Measurements from ENCODE around the gene CD63.

Gene CD63

DNA sequence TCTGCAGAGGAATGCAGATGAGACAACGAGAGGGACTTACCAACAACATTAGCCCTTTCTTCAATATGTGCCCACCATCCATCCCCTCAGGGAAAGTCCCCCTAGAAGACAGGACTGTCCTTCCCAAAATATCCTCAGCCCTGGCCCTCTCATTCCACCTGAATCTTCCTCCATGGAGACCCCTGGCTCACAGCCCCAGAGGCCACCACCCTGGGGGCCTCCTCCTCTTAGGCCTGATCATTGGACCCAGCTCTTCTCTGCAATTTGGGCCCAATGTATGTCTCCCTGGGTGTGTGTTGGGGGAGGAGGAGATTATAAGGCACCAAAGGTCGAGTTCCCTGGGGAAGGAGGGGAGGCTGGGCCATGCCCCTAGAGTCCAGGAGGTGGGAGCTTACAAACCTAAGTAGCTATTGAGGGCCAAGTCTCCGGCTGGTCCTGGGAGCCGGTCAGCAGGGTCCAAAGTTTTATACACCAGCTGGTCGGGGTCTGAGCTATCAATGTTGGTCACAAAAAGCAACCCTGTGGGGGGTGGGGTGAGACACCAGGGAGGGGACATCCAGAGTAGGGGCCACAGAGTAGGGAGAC is 29.2 kb downstream of the CD63 start:
- Mint-ChIP-seq H3K27me3 (peaks cover 30% of the 10 kb centered on the region), H3K9me3 (no peaks in the 10 kb centered on the region), H3K4me1 (ENCODE audit: low read depth) (no peaks in the 10 kb centered on the region), H3K27ac (no peak overlapping the region), H3K4me3 (no peak overlapping the region), H3K36me3 (ENCODE audit: low read depth) (no peaks in the 10 kb centered on the region)
- intact Hi-C loops (cut with micrococcal nuclease) = no loop called here

DNA sequence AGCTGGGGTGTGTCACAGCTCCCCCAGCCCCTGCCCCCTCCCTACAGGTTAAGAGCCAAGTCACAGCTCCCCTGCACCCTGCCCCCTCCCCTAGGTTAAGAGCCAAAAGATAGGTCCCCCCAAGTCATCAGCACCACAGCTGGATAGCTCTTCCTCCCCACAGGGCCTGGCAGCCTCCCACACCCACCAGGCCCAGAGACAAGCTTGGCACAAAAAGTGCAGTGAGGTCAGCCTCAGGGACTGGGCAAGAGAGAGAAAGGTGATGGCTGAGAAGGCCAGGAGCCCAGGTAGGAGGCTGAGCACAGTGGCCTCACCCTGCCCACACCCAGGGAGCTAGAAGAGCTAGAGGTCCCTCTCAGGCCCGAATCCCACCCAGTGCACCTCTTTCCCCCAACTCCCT is 29.8 kb downstream of the CD63 start:
- Mint-ChIP-seq H3K4me3 (no peak overlapping the region), H3K9me3 (no peaks in the 10 kb centered on the region), H3K27me3 (peaks cover 28% of the 10 kb centered on the region), H3K27ac (no peak overlapping the region), H3K36me3 (ENCODE audit: low read depth) (no peaks in the 10 kb centered on the region), H3K4me1 (ENCODE audit: low read depth) (no peaks in the 10 kb centered on the region)
- intact Hi-C loops (cut with micrococcal nuclease) = no loop called here

DNA sequence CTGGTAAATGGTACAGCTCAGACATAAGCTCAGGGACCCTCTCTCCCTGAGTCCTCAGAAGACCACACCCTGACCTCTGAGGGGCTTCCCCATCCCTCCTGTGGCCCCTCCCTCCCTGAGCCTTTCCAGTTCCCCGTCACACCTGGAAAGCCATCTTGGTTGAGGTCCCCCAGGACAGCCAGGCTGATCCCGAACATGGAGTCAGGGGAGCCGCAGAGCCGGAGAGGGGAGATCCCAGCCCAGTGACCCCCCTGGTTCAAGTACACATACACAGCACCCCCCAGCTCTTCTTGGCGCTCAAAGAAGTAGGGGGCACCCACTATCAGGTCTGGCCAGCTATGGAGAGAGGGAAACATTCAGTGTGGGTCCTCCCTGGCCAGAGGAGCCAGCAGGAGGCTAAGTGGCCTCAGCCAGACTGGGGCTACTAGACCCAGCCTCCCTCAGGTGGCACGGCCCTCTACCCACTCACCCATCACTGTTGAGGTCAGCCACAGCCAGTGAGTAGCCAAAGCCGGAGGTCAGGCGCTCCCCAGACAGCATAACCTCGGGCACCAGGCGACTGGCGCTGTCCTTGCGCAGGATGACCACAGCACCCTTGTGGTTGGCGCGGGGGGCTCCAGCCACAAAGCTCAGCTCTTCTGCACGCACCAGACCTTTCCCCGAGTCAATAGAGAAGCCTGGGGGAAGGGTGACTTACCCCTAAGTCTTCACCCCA is 30.4 kb downstream of the CD63 start:
- H3K4me1 Mint-ChIP-seq (ENCODE audit: low read depth) = no peaks in the 10 kb centered on the region
- no peaks in the 10 kb centered on the region for H3K36me3 Mint-ChIP-seq (ENCODE audit: low read depth)
- H3K4me3 Mint-ChIP-seq = no peak overlapping the region
- H3K27ac Mint-ChIP-seq = no peak overlapping the region
- peaks cover 22% of the 10 kb centered on the region for H3K27me3 Mint-ChIP-seq
- no peaks in the 10 kb centered on the region for H3K9me3 Mint-ChIP-seq
- intact Hi-C loops (cut with micrococcal nuclease) = no loop called here

DNA sequence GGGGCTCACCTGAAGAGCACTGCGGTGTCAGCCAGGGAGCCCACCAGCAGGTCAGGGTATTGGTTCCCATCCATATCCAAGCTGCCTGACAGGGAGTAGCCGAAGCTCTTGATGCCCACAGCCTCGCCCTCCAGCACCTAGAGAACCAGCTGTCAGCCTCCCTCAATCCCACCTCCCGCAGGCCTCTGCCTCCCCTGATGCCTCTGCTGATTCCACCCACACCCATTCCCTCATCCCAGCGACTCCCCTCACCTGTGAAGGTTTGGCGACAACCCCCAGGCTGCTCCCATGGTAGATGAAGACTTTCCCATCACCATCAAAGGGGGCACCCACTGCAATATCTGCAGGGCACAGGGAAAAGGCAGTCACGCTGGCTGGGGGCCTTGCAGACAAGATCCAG is 31.1 kb downstream of the CD63 start:
- intact Hi-C loops (cut with micrococcal nuclease) = no loop called here
- no peak overlapping the region for H3K4me3 Mint-ChIP-seq
- H3K27me3 Mint-ChIP-seq = peaks cover 17% of the 10 kb centered on the region
- H3K9me3 Mint-ChIP-seq = no peaks in the 10 kb centered on the region
- no peaks in the 10 kb centered on the region for H3K4me1 Mint-ChIP-seq (ENCODE audit: low read depth)
- H3K36me3 Mint-ChIP-seq (ENCODE audit: low read depth) = no peaks in the 10 kb centered on the region
- no peak overlapping the region for H3K27ac Mint-ChIP-seq

DNA sequence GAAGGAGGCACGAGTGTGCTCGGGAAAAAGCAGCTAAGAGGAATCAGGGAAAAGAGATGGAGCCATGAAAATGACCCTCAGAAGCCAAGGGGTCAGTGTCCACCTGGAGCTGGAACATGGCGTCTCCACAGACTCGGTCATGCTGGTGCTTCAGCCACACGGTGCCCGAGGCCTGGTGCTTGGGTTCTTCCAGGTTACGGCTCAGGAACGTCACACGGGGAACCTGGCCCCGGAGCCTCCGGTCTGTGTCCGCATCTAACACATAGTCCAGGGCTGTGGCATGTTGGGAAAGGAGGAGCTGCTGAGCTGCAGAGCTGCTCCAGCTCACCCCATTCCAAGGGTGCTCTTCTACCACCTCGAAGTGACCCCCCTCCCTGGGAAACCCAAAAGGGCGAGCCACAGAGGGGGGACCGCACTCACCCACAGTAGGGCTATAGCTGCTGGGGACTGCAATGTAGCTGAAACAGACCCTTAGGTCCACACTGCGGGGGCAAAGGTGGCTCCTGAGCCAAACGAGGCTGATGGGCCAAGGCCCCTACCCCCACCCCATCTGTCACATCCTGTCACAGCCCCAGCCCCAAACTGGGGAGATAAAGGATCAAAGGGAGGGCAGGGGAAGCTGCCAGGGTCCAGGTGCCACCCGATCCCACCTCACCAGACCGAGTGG is 31.9 kb downstream of the CD63 start:
- Mint-ChIP-seq H3K4me1 (ENCODE audit: low read depth) (no peaks in the 10 kb centered on the region), H3K27me3 (peaks cover 17% of the 10 kb centered on the region), H3K9me3 (no peaks in the 10 kb centered on the region), H3K36me3 (ENCODE audit: low read depth) (no peaks in the 10 kb centered on the region), H3K4me3 (no peak overlapping the region), H3K27ac (no peak overlapping the region)
- intact Hi-C loops (cut with micrococcal nuclease) = no loop called here

DNA sequence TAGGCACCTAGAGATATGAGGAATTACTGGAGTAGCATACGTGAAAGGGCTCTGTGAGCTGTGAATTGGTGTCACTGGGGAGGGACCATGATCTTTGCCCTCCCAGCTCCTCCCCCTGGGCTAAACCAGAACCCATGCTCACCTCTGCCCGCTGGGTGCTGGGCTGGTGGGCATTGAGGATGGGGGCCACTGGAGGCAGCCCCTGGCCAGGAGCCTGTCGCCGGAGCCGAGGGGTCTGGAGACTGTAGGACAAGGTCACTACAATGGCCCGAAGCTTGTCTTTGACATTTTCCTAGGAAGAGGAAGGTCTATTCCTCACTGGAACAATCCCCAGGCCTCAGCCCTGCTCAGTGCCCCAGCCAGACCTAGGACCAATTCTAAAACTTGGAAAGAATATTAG is 32.7 kb downstream of the CD63 start:
- Mint-ChIP-seq H3K4me1 (ENCODE audit: low read depth) (no peaks in the 10 kb centered on the region), H3K4me3 (no peak overlapping the region), H3K36me3 (ENCODE audit: low read depth) (no peaks in the 10 kb centered on the region), H3K27ac (no peak overlapping the region), H3K9me3 (no peaks in the 10 kb centered on the region), H3K27me3 (peaks cover 13% of the 10 kb centered on the region)
- intact Hi-C loops (cut with micrococcal nuclease) = no loop called here

DNA sequence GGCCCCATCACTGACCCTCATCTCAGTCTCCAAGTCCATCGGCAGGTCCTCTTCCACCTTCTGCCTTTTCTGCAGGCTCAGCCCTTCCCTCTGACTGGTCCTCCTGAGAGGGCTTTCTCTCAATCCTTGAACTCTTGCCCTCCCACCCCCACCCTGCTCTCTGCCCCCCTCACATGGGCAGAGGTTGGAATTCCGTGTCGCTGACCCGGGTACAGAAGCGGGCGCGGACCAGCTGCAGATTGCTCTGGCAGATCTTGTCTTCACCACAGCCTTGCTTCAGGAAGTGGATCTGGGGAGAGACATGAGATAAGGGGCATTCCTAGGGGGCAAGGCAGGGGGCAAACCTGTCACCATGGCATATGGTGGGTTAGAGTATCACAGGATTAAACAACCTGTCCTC is 33.5 kb downstream of the CD63 start:
- no peaks in the 10 kb centered on the region for H3K9me3 Mint-ChIP-seq
- H3K4me1 Mint-ChIP-seq (ENCODE audit: low read depth) = no peaks in the 10 kb centered on the region
- peaks cover 13% of the 10 kb centered on the region for H3K27me3 Mint-ChIP-seq
- H3K4me3 Mint-ChIP-seq = no peak overlapping the region
- no peaks in the 10 kb centered on the region for H3K36me3 Mint-ChIP-seq (ENCODE audit: low read depth)
- intact Hi-C loops (cut with micrococcal nuclease) = no loop called here
- H3K27ac Mint-ChIP-seq = no peak overlapping the region

DNA sequence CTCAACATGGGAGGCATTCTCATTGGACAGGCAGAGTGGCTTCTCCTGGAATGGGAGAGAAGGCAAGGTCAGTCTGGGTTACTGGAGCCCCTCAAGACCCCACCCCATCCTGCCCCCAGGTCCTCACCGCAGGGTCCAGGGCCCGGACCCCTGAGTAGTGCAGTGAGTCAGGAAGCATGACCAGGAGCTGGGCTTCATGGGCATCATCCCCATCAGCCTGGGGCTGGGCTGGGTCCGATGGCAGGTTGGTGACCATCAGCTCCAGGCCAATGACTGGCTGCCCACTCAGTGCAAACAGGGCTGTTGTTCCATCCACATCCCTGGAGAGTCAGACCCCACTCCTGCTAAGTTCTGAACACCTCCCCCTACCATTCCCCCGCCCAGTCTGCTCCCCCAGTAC is 34.2 kb downstream of the CD63 start:
- Mint-ChIP-seq H3K27me3 (peaks cover 11% of the 10 kb centered on the region), H3K36me3 (ENCODE audit: low read depth) (no peaks in the 10 kb centered on the region), H3K9me3 (no peaks in the 10 kb centered on the region), H3K4me3 (no peak overlapping the region), H3K4me1 (ENCODE audit: low read depth) (no peaks in the 10 kb centered on the region), H3K27ac (no peak overlapping the region)
- intact Hi-C loops (cut with micrococcal nuclease) = no loop called here

DNA sequence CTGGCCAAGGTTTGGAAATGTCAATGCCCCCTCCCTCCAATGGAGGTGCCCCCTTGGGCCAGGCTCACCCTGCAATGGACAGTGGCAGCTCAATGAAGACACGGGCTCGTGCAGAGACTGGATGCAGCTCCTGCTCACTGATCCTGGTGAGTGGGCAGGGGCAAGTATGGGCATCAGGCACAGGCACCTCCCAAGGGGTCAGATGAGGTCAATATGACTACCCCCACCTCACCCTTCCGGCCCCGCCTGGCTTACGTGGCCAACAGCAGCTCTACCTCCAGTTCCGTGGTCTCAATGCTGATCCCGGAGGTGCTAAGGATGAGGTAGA is 34.7 kb downstream of the CD63 start:
- intact Hi-C loops (cut with micrococcal nuclease) = no loop called here
- Mint-ChIP-seq H3K27me3 (peaks cover 11% of the 10 kb centered on the region), H3K4me1 (ENCODE audit: low read depth) (no peaks in the 10 kb centered on the region), H3K27ac (no peak overlapping the region), H3K36me3 (ENCODE audit: low read depth) (no peaks in the 10 kb centered on the region), H3K4me3 (no peak overlapping the region), H3K9me3 (no peaks in the 10 kb centered on the region)

DNA sequence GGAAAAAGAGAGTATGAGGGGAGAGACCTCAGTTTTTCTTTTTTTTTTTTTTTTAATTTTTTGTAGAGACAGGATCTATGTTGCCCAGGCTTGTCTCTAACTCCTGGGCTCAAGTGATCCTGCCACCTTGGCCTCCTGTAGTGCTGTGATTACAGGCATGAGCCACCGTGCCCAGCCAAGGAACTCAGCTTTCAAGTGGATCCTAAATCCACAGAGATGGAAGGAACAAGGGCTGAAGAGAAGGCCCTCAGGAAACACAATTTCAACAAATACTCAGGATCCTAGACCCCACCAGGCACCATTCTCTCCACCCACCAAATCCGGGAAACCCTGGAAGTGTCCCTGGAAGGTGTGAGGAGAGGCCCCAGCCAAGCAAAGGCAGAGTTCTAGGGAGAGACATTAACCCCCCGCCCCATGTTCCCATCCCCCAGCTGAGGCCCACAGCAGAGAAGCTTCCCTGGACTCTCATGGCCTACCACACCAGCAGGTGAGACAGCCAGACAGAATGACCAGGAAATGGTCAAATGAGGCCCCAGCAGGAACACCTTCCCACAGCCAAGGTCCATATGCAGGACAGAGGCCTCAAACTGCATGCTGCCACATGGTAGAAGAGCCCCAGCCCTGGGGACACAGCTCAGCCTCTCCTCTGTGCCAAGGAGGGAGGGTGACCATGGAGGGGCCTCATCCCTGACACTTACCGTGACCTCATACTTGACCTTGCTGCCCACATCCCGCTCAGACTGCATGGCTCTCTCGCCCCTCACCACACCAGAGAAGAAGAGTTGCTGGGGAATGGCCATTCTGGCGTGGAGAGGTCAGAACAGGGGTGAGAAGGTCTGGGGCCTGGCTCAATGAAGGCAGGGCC is 35.3 kb downstream of the CD63 start:
- H3K27me3 Mint-ChIP-seq = peaks cover 11% of the 10 kb centered on the region
- H3K4me3 Mint-ChIP-seq = no peak overlapping the region
- intact Hi-C loops (cut with micrococcal nuclease) = no loop called here
- H3K36me3 Mint-ChIP-seq (ENCODE audit: low read depth) = no peaks in the 10 kb centered on the region
- H3K9me3 Mint-ChIP-seq = no peaks in the 10 kb centered on the region
- no peak overlapping the region for H3K27ac Mint-ChIP-seq
- H3K4me1 Mint-ChIP-seq (ENCODE audit: low read depth) = no peaks in the 10 kb centered on the region

DNA sequence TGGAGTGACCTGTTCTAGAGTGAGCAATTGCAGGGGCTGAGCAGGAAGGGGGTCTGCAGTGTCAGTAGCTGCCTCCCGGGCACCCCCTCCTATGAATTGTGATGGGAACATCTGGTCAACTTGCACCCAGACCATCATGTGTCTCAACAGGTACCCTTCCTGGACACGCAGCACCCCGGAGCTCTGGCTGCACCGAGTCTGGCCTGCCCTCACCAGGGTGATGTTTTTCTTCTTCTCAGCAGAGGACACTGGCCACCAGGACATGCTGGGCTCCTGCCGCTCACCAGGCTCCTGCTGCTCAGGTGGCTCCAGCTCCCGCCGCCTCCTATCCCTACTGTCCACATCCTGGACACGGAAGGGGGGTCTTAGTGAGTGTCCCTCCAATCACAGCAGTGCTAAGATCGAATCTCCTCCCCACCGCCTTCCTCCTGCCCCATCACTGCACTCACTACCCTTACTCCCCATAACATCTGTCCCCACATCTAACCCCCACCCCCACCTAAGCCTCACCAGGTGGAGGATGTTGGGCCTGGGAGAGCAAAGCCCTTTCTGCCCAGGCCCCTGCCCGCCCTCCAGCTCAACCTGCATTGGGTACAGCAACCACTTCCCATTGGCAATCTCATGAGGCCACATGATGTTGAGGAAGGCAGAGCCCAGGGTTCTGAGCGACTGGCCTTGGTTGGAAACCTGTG is 36.0 kb downstream of the CD63 start:
- no peak overlapping the region for H3K4me3 Mint-ChIP-seq
- H3K4me1 Mint-ChIP-seq (ENCODE audit: low read depth) = no peaks in the 10 kb centered on the region
- no peak overlapping the region for H3K27ac Mint-ChIP-seq
- peaks cover 12% of the 10 kb centered on the region for H3K27me3 Mint-ChIP-seq
- intact Hi-C loops (cut with micrococcal nuclease) = no loop called here
- H3K9me3 Mint-ChIP-seq = no peaks in the 10 kb centered on the region
- H3K36me3 Mint-ChIP-seq (ENCODE audit: low read depth) = no peaks in the 10 kb centered on the region

DNA sequence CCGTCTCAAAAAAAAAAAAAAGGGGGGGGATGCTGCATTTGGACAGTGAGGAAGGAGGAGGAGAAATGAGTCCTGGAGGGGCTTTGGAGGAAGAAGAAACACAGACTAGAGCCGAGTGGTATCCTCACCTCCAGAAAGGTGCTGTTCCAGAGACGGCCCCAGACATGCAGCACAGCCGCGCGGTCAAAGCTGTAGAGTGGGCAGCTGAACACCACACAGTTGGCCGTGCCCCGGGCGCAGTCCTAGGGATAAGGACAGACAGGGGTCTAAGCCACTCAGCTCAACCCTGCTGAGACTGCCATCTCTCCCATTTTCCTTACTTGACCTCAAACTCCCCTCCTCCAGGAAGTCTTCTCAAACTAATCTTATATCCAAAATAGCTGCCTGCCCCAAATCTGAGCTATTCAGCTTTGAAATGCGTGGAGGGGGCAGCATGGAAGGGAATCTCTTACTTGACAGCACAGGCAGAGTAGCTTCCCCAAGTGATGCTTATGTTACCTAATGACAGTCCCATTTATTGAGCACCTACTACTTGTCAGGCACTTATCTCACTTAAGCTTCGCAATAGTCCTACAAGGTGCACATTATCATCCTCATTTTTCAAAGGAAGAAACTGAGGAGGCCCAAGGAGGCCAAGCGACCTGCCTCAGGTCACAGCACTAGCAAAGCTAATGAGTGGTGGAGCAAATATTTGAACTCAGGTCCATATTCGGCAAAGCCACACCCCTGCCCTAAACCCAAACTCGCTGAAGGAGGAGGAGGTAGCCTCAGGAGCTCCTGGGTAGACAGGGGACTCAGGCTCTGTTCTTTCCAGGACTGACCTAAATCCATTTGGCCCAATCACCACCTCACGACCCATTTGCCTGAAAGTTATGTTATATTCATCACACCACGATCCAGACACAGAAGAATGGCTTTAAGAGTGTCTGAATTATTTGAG is 39.8 kb downstream of the CD63 start:
- peaks cover 1% of the 10 kb centered on the region for H3K27me3 Mint-ChIP-seq
- H3K9me3 Mint-ChIP-seq = no peaks in the 10 kb centered on the region
- no peak overlapping the region for H3K4me3 Mint-ChIP-seq
- H3K27ac Mint-ChIP-seq = no peak overlapping the region
- peaks cover 5% of the 10 kb centered on the region for H3K4me1 Mint-ChIP-seq (ENCODE audit: low read depth)
- intact Hi-C loops (cut with micrococcal nuclease) = no loop called here
- H3K36me3 Mint-ChIP-seq (ENCODE audit: low read depth) = no peaks in the 10 kb centered on the region

DNA sequence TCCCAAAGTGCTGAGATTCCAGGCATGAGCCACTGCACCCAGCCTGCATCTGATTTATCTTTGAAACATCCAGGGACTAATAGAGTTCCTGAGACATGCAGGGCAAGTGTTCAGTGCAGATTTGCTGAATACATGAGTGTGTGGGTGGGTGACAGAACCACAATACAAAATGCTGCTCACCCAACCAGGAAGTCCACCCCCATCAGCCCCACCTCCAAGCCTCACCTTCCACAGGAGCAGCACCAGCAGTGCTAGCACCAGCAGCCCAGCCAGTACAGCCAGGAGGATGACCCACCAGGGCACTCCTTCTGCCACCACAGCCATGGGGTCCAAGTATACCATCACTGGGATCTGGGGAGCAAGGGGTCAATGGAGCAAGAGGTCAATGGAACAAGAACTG is 41.1 kb downstream of the CD63 start:
- no peaks in the 10 kb centered on the region for H3K36me3 Mint-ChIP-seq (ENCODE audit: low read depth)
- H3K4me3 Mint-ChIP-seq = no peak overlapping the region
- no peak overlapping the region for H3K27ac Mint-ChIP-seq
- no peaks in the 10 kb centered on the region for H3K9me3 Mint-ChIP-seq
- H3K4me1 Mint-ChIP-seq (ENCODE audit: low read depth) = peaks cover 5% of the 10 kb centered on the region
- intact Hi-C loops (cut with micrococcal nuclease) = no loop called here
- H3K27me3 Mint-ChIP-seq = peaks cover 4% of the 10 kb centered on the region

All from dendritic cell treated with granulocyte-macrophage colony-stimulating factor and Interleukin-4, amounts not matched to agents 40 ng/mL and 50 ng/mL, for 4 days (primary cell).